RWPE2 (cell line): Measurements from ENCODE around the gene ZMYND15.

Experiments
- ATAC-seq: fragments of 200-7000 bp; cut with Tn5 transposase; 3 replicates; pipeline ENCODE4 v1.9.1; 2021; ENCODE audit warnings: low read depth
- DNase-seq: peaks from one replicate; pipeline ENCODE4 v3.0.0-alpha.2; 2020; ENCODE audit warnings: low spot score
- H3K27ac ChIP-seq: fragments of 450-650 bp; 2 replicates; pipeline ENCODE4 v1.5.1; 2017; ENCODE audit warnings: mild to moderate bottlenecking; ENCODE audit not compliant: poor library complexity, severe bottlenecking
- H3K27me3 ChIP-seq: fragments of 250-450 bp; sonication (Bioruptor Pico); 2 replicates; pipeline ENCODE4 v1.5.1; 2021; ENCODE audit warnings: mild to moderate bottlenecking, moderate library complexity; ENCODE audit not compliant: insufficient read depth, poor library complexity, severe bottlenecking
- H3K36me3 ChIP-seq: fragments of 250-450 bp; sonication (Bioruptor Pico); 2 replicates; pipeline ENCODE4 v1.5.1; 2020; ENCODE audit warnings: low read depth, mild to moderate bottlenecking, moderate library complexity
- H3K4me1 ChIP-seq: fragments of 250-450 bp; sonication (Bioruptor Pico); 2 replicates; pipeline ENCODE4 v1.5.1; 2021; ENCODE audit warnings: mild to moderate bottlenecking, moderate library complexity; ENCODE audit not compliant: insufficient read depth, poor library complexity, severe bottlenecking
- H3K4me3 ChIP-seq: fragments of 250-450 bp; sonication (Bioruptor Pico); 2 replicates; pipeline ENCODE4 v1.5.1; 2021; ENCODE audit warnings: mild to moderate bottlenecking, moderate library complexity; ENCODE audit not compliant: severe bottlenecking
- H3K9me3 ChIP-seq: fragments of 250-450 bp; sonication (Bioruptor Pico); 2 replicates; pipeline ENCODE4 v1.5.1; 2021; ENCODE audit warnings: mild to moderate bottlenecking, moderate library complexity; ENCODE audit not compliant: severe bottlenecking
- TF ChIP-seq, protein P1 (sequence below): fragments of 450-650 bp; IDR thresholded peaks from one replicate; pipeline ENCODE4 v1.5.1; 2017; ENCODE audit warnings: mild to moderate bottlenecking, moderate library complexity; ENCODE audit not compliant: poor library complexity, severe bottlenecking

ZMYND15 gene

DNA sequence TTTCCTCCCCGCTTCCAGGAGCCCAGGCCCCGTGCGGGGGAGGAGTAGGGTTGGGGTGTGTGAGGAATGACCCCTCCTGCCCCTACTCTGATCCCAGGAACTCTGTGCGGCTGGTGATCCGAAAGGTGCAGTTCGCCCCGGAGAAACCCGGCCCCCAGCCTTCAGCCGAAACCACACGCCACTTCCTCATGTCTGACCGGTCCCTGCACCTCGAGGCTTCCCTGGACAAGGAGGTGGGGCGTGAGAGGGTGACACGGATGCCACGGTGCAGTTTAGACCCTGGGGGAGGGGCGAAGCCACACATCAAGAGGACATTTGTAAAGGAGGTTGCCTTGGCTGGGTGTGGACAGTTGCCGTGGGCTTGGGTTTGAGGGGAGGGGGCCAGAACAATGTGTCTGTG, 21.8 kb upstream of the ZMYND15 start:
- peaks cover 8% of the 10 kb centered on the region for H3K4me1 ChIP-seq
- no peak overlapping the region for H3K4me3 ChIP-seq
- no peaks in the 10 kb centered on the region for H3K27me3 ChIP-seq
- H3K27ac ChIP-seq, result no peak overlapping the region
- ATAC-seq (no peak), DNase-seq (no peak)
- H3K9me3 ChIP-seq, result no peaks in the 10 kb centered on the region
- H3K36me3 ChIP-seq, result peaks cover 10% of the 10 kb centered on the region
- TF ChIP-seq, protein P1, sequence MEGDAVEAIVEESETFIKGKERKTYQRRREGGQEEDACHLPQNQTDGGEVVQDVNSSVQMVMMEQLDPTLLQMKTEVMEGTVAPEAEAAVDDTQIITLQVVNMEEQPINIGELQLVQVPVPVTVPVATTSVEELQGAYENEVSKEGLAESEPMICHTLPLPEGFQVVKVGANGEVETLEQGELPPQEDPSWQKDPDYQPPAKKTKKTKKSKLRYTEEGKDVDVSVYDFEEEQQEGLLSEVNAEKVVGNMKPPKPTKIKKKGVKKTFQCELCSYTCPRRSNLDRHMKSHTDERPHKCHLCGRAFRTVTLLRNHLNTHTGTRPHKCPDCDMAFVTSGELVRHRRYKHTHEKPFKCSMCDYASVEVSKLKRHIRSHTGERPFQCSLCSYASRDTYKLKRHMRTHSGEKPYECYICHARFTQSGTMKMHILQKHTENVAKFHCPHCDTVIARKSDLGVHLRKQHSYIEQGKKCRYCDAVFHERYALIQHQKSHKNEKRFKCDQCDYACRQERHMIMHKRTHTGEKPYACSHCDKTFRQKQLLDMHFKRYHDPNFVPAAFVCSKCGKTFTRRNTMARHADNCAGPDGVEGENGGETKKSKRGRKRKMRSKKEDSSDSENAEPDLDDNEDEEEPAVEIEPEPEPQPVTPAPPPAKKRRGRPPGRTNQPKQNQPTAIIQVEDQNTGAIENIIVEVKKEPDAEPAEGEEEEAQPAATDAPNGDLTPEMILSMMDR, result no peak

GRCh38 chr17:4718276-4718675, 21.4 kb upstream of the ZMYND15 start:
- peaks cover 10% of the 10 kb centered on the region for H3K36me3 ChIP-seq
- DNase-seq, result no peak
- no peak overlapping the region for H3K27ac ChIP-seq
- no peaks in the 10 kb centered on the region for H3K9me3 ChIP-seq
- no peaks in the 10 kb centered on the region for H3K27me3 ChIP-seq
- TF ChIP-seq, protein P1, result no peak
- H3K4me3 ChIP-seq, result no peak overlapping the region
- peaks cover 8% of the 10 kb centered on the region for H3K4me1 ChIP-seq
- ATAC-seq, result no peak

GRCh38 chr17:4719146-4719545, 20.5 kb upstream of the ZMYND15 start:
- H3K4me3 ChIP-seq, result no peak overlapping the region
- H3K36me3 ChIP-seq, result peaks cover 10% of the 10 kb centered on the region

DNA sequence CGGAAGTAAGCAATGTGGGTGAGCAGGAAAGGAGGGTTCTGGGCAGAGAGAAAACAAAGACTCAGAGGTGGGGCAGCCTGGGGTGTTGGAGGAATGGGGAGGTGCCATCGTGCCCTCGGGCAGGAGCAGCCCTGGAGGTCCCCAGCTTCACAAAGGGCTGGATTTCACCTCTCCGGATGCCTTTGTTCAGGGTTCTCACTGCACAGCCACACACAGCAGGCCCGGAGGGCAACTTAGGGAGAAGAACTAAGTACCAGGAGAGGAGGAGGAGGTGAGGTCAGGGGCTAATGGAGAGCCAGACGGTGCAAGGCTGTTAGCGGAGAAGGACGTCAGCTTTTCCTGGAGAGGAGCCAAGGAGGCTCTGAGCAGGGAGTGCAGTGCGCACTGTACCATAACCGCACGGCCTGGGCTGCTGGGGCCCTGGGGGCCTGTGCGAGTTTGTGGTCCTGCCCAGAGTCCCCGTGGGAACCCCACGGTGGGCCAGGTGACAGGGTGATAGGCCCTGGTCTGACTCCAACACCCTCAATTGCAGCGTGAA, 19.9 kb upstream of the ZMYND15 start:
- no peak overlapping the region for H3K4me3 ChIP-seq
- DNase-seq, result no peak
- H3K27me3 ChIP-seq, result no peaks in the 10 kb centered on the region
- no peaks in the 10 kb centered on the region for H3K9me3 ChIP-seq
- TF ChIP-seq, protein P1, result no peak
- H3K27ac ChIP-seq, result no peak overlapping the region
- peaks cover 8% of the 10 kb centered on the region for H3K4me1 ChIP-seq
- no peak for ATAC-seq
- peaks cover 10% of the 10 kb centered on the region for H3K36me3 ChIP-seq

More at GRCh38 chr17:4719146-4719545, 20.5 kb upstream of the ZMYND15 start:
- TF ChIP-seq, protein P1, result no peak
- ATAC-seq (no peak), DNase-seq (no peak)
- Histone ChIP-seq H3K27ac (no peak overlapping the region), H3K4me1 (peaks cover 8% of the 10 kb centered on the region), H3K9me3 (no peaks in the 10 kb centered on the region), H3K27me3 (no peaks in the 10 kb centered on the region)

DNA sequence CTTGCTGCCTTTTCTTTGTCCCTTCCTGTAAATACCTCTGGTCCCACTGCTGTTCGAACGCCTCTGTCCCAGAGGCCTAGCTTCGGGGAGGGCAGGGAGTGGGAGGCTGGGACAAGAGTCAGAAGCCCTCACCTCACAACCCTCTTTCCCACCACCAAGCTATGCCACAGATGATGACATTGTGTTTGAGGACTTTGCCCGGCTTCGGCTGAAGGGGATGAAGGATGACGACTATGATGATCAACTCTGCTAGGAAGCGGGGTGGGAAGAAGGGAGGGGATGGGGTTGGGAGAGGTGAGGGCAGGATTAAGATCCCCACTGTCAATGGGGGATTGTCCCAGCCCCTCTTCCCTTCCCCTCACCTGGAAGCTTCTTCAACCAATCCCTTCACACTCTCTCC, 18.8 kb upstream of the ZMYND15 start:
- no peak for ATAC-seq
- peaks cover 8% of the 10 kb centered on the region for H3K4me1 ChIP-seq
- H3K27ac ChIP-seq, result no peak overlapping the region
- DNase-seq, result no peak
- H3K9me3 ChIP-seq, result no peaks in the 10 kb centered on the region
- TF ChIP-seq, protein P1, result no peak
- no peaks in the 10 kb centered on the region for H3K27me3 ChIP-seq
- H3K36me3 ChIP-seq, result peaks cover 10% of the 10 kb centered on the region
- H3K4me3 ChIP-seq, result no peak overlapping the region
